K562 (cell line): ENCODE measurements around the gene DUS1L.

Experiments used
- EZH2 ChIP-seq: IDR thresholded peaks from 2 replicates; pipeline ENCODE4 v1.6.1; 2012; ENCODE audit warnings: low read depth, mild to moderate bottlenecking, inconsistent platforms, low read length, borderline replicate concordance
- MAFK ChIP-seq: IDR thresholded peaks from 2 replicates; pipeline ENCODE4 v1.6.1; 2011; ENCODE audit warnings: low read length, improper control_type of control experiment

- TF ChIP-seq EZH2: no peak
- no peak for TF ChIP-seq MAFK
These were observed 51.2 kb downstream of the DUS1L start for GRCh38 chr17:82014432-82014831.
